ENCODE results near the gene FGD6.

FGD6 gene

DNA sequence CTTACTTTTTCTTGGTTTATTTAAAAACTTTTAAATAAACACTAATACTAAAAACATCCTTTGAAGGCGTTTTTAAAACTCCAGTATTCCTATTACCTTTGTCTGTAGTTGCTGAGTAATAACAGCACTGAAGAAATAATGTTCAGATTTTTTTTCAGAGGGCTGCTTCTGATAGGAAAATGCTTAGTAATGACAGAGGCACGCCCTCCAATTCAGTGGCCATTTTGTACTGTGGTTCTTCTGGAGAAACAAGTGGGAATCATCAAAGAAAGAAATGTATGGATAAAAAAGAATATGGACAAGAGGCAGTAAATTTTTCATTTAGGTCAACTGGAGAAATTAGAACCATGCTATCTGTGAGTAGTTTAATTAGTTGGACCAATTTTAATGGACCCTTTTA lies 13.9 kb upstream of the FGD6 start:
- no peak for DNase-seq

DNA sequence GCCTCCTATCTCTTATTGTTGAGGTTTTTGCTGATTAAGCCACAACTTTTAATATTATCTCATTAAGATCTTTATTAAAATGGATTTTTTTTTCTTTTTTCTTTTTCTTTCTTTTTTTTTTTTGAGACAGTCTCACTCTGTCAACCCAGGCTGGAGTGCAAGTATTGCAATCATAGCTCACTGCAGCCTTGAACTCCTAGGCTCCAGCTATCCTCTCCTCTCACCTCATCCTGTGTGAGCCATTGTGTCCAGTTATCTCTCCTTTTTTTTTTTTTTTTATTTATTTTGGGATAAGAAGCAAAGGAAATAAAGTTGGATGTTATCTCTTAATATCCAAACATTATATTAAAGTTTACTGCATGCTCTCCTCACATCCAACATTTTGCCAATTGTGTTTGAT lies 13.0 kb upstream of the FGD6 start:
- DNase-seq, result no peak

DNA sequence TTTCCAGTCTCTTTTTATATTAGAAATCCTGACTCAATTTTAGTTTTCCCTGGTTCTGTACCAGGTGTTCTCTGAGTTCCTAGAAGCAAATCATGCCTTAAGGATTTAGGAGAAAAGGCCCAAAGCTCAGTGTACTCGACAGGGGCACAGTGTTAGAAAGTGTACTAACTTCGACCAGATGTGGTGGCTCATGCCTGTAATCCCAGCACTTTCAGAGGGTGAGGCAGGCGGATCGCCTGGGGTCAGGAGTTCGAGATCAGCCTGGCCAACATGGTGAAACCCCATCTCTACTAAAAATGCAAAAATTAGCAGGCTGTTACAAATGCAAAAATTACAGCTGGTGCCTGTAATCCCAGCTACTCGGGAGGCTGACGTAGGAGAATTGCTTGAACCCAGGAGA lies 12.4 kb upstream of the FGD6 start:
- no peak for DNase-seq

DNA sequence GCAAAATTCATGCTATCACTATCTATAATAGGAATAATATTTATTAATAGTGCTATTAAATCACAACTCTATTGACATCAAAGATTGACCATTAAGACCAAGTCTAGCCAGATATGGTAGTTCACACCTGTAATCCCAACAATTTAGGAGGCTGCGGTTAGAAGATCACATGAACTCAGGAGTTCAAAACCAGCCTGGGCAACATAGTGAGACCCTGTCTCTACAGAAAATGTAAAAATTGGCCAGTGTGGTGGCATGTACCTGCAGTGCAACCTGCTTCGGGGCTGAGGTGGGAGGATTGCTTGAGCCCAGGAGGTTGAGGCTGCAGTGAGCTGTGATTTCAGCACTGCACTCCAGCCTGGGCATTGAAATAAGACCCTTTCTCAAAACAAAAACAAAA lies 11.3 kb upstream of the FGD6 start:
- no peak for DNase-seq

DNA sequence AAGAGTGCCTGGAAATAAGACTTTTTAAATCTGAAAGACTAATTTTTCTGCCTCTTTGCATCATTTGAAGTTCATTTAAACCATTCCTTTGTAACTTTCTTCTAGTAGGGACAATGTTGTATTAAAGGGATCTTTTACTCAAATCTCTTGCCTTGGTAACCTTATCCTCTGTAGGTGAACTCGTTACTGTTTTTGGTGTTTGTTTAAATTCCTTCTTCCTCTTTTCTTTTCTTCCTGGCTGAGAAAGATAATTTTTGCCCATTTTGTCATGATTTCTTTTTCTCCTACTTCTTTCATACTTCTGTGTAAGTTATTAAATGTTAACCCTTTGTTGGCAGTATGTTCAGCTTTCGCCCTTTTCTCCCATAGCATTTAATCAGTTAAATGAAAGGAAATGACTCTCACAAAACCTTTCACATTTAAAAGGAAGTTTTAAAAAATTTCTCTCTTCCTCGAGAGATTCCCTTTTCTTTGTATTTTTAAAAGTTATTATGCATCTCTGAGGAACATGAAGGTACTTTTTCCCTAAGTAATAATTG lies 10.6 kb upstream of the FGD6 start:
- DNase-seq, result no peak

DNA sequence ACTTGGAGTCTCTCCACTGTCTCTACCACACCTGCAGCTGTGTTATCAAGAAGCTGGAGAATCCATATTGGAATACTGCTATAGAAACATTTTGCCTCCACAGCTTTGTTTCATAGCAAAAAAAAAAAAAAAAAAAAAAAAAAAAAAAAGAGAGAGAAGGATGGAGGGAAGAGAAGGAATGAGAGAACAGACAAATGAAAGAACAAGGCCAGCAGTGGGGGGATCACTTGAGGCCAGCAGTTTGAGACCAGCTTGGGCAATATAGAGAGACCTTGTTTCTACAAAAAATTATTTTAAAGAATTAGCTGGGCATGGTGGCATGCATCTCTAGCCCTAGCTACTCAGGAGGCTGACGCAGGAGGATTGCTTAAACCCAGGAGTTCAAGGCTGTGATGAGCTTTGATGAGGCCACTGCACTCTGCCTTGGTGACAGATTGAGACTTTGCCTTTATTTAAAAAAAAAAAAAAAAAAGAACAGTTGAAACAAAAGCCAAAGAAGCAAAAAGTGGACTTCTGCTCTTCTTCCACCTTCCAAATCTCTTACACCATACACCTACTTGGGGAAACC lies 8.5 kb upstream of the FGD6 start:
- DNase-seq, result no peak

DNA sequence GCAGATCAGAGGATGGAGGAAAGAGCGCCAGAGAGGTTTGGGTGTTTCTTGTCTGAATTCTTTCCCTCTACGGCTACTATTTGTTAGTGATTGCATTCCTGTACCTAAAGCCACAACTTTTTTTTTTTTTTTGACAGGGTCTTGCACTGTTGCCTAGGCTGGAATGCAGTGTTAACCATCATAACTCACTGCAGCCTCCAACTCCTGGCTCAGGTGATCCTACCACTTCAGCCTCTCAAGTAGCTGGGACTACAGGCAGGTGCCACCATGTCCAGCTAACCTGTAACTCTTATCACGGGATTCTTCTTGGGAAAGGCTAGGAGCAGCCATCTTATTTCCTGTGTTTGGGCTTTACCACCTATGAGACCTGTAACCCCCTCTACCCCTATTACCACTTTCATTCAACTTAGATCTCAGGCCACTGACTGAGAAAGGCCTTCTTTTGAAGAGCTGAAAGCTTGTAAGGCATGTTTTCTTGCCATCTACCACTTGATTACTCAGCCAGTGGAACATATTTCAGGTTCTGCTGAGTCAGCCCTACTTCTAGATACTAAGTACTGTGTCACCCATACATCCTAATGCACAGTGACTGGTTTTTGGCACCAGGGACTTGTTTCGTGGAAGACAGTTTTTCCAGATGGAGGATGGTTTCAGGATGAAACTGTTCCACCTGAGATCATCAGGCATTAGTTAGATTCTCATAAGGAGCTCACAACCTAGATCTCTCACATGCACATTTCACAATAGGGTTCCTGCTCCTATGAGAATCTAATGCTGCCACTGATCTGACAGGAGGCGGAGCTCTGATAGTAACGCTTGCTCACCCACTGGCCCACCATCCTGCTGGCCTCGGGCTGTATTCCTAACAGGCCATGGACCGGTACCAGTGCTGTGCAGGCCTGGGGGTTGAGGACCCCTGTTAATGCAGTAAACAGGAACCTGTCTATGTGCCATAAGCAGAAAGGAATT lies 7.2 kb upstream of the FGD6 start:
- peak; percentile 15 for DNase-seq

DNA sequence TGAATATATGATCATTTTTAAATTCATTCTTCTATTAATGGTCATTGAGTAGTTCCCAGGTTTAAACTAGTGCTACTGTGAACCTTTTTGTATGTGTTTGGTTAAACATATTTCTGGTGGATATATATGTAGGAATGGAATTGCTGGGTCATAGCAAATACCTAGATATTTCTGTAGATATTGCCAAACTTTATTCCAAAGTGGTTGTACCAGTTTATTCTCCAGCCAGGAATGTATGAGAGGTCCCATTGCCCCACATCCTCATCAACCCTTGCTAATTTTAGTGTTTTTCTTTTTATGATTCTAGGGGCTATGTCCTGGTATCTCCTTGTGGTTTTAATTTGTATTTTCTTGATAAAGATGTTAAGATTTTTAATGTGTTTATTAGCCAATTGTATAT lies 3.5 kb upstream of the FGD6 start:
- no peak for DNase-seq

DNA sequence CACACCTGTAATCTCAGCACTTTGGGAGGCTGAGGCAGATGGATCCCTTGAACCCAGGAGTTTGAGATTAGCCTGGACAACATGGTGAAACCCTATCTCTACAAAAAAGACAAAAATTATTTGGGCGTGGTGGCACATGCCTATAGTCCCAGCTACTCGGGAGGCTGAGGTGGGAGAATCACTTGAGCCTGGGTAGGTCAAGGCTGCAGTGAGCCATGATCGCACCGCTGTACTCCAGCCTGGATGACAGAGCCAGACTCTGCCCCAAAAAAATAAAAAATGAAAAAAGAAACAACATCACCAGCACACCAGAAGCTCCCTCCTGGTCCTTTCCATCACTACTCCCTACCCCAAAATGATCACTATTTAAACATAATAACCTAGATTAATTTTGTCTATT lies 2.9 kb upstream of the FGD6 start:
- no peak for DNase-seq

DNA sequence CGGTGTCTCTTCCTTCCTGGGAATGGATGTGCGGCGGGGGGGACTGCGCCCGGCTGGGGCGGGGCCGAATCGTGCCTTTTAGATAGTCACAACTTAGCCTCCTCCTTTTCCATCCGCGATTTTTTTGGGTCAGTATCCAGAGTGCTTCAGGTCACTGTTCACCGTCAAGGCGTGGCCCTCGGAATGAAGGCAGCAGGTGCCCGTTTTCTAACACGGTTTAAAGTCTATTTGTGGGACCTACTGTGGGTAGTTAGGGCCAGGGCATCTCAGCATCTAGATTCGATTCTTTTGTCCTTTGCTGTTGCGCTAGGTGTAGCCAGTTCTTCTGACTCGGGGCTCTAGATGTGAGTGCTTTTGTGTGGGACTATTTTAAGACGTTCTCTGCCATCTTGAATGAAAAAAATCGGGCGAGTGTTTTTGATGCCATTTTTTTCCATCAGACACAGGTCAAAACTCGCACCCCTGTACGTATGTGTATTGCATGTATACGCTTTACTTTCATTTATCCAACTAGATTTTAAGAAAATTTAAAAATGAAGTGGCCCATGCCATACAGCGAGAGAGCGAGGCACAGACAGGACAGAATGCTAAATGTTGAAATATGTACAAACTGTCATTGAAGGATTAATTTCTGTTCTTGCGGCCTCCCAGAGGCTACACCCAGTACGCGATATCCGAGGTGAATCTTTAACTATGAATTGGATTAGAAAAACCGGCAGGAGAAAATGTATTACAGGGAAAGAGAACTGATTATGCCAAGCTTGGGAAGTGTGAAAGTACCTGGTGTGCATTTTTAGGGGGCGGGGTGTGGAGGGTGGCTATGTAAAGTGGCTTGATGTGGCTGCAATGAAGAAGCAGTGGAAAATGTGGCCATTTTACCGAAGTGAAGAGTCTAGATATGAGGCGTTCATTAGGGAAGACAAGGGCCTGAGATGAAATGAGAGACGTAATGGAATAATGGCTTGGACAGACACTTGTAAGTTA lies 1.2 kb upstream of the FGD6 start:
- peak; percentile 69 for DNase-seq

DNA sequence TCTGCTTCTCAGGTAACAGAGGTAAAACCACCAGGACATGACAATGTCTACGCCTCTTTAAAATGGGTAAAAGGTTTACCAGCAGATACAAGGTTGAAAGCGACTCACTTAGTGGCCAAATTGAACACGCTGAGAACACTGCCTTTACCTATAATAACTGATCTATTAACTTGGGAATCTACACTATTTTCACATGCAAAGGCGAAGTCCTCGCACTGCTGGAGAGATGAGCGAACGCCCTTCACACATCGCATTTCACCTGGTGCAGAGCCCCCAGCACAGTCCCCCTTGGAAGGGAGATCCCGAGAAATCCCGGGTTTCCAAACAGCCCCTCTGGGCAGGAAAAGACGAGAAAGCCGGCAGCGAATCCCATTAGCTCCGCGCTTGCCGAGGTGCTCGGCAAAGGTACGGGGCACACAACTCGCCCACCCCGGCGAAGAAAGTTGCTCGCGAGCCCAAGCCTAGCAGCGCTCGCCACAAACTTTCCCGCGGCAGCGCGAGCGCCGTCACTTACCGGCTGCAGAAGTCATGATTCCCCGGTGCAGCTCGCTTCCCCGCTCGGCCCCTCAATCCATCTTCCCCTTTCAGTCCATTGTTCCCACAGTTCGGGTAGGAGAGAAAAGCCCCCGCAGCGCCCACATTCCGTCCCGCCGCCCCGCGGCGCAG lies 423 bp downstream of the FGD6 start:
- no peak for DNase-seq

DNA sequence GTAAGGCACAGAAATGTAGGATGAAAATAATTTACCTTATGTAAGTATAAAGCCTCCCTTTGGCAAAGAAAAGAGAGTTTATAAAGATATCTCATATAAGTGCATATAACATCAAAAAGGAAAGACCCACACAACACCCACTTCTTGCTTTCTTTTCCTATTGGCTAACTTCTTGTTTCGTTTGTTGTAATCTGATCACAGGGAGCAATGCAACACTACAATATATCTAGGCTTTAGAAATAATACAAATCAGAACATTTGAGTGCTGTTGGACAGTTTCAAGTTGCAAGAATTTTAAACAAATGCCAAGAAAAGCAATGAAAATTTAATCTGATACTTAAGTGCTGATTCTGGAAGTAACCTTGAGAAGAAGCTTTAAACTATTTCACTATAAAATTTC lies 1.3 kb downstream of the FGD6 start:
- no peak for DNase-seq

DNA sequence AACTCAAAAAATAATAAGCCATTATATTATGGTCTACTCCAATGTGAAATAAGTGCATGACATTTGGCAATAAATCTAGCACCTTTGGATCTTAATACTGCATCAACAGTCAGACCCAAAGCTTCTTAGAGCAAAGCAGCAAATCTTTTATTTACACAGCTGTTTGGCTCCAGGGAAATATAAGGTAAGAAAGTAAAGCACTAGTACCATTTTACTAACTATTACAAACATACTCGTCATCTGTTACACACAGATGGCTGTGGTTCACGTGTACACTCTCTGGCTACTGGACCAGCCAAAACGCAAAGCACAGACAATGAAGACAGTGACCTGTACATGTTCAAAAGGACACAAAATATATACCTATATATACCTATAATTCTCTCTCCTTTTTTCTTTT lies 2.8 kb downstream of the FGD6 start:
- DNase-seq, result no peak

DNA sequence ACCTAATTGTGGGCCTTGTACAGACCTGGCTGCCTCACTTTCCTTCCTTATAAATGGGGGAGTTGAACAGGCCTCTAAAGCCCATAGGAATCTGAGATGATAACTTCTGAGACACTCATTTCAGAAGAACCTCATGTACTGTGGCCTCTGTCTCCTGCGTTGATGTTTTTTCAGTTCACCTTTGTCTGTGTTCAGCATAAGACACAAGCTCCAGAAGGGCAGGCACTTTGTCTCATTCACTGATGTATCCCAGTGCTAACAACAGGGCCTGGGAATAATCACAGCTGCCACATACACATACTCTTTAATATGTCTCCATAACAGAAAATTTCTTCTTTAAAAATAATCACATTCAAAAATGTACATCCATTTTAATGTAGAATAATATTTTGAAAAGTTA lies 3.3 kb downstream of the FGD6 start:
- DNase-seq, result no peak

DNA sequence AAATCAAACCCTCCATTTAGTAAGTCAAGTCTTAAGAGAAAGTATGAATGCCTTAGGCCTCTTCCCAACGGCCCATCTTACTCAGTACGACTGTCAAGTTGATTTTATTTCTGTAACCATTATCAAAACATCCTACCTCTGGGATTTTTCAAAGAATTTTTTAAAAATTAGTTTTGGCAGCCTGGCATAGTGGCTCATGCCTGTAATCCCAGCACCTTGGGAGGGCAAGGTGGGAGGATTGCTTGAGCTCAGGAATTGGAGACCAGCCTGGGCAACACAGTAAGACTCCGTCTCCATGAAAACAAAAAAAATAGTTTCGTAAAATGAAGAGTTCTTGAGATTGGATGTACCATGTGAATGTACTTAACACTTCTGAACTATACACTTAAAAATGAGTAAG lies 4.1 kb downstream of the FGD6 start:
- DNase-seq, result no peak

DNA sequence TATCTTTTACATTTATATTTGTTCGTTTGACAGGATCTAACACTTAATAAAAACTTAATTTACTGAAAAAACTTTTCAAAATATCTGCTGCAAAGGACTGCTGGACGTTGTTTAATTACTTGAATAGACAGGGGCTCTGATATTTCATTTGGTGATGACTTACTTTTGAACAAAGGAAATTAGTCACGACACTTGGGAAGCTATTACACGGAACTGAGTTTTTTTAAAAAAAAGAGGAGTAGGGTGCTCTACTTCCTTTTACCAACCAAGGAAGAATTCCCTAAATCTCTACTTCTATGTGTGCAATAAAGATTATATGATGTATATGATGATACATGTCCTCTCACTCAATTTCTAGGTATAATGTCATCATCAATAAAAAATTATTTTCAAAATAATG lies 4.7 kb downstream of the FGD6 start:
- no peak for DNase-seq

DNA sequence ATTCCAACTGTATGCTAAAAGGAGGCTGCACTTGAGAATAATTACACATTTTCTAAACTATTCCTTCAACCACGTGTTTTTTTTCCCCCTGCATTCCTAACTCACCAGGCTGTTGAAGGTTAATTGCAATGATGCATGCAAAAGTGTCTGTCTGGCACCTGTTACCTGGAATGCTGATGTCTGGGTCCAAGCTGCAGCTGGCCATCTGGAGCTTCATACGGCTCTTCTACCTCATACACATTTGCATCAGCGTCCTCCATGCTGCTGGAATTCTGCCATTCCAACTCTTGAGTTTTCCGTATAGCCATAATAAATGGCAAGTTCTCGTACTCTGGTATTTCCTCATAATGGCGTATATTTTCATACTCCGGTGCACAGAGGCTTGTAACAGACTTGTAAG lies 8.6 kb downstream of the FGD6 start:
- no peak for DNase-seq

DNA sequence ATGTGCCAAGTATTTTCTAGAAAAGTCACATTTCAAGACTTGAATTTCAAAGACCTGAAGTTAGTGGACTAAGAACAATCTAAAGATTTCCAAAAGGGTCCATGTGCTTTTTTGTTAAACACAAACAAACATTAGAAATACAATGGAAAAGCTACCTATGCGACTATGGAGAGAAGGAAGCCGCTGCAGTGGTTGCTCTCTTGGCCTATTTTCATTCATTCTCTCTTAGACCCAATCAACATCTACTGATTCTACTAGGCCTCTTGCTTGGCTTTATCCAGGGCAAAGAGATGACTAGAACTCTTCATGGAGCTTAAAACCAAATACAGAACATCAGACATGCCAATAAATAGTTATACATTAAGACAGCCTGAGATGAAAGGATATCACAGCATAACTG lies 9.9 kb downstream of the FGD6 start:
- DNase-seq, result no peak

DNA sequence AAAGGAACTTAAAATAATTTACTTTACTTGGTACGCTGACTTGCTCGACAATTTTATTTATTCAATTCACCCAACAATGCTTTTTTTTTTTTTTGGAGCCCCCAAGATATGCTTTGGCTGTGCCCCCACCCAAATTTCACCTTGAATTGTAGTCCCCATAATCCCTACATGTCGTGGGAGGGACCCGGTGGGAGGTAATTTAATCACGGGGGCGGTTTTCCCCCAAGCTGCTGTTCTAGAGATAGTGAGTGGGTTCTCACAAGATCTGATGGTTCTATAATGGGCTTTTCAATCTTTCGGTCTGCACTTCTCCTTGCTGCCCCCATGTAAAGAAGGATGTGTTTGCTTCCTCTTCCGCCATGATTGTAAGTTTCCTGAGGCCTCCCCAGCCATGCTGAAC lies 10.4 kb downstream of the FGD6 start:
- DNase-seq, result no peak

DNA sequence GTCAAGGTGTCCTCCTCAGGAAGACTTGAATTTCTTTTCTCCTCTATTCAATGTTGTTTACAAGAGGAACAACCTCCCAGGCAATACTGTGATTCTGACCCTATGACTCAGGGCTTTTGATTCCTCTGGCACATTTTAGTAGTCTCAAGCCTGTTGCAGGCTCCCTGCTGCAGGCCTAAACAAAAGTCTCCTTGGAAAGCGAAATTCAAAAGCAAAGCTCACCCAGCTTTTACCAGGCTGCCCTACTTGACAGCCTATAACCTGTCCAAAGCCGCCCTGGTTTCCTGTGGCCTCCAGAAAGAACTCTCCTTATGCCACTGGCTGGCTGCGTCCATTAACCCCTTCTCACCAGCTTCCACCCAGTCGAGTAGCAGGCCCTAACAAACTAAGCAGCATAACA lies 11.6 kb downstream of the FGD6 start:
- DNase-seq, result no peak

DNA sequence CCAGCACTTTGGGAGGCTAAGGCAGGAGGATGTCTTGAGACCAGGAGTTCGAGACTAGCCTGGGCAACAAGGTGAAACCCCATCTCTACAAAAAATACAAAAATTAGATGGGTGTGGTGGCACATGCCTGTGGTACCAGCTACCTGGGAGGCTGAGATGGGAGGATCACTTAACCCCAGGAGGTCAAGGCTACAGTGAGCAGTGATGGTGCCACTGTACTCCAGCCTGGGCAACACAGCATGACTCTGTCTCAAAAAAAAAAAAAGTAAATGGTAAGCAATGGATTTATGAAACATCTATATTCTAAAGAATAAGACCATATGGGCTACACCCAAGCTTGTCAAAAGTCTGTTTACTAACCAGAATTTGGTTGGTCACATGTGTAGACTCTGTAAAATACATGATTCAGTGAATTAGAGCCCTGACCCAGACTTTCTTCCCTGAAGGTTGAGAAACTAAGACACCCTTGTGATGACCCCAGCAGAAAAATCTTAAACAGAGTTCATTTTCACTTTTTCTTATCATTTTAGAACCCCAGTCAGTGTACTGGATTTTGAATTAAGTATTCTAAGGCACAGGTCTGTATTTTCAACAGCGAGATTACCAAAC lies 12.1 kb downstream of the FGD6 start:
- DNase-seq, result no peak
